ENCODE data around the gene GRK1. TPM values are rescaled to one million over a fixed set of nuclear protein-coding genes. Genes with fewer than 3 reads are reported as not detected.
"Not testable (repeated sequence)": the region's sequence is repeated elsewhere in the genome, so short reads cannot be mapped to it uniquely, and the experiment has no call there.

GRK1 gene
- total RNA-seq, 1 experiment from 2014 or later: not detected

DNA sequence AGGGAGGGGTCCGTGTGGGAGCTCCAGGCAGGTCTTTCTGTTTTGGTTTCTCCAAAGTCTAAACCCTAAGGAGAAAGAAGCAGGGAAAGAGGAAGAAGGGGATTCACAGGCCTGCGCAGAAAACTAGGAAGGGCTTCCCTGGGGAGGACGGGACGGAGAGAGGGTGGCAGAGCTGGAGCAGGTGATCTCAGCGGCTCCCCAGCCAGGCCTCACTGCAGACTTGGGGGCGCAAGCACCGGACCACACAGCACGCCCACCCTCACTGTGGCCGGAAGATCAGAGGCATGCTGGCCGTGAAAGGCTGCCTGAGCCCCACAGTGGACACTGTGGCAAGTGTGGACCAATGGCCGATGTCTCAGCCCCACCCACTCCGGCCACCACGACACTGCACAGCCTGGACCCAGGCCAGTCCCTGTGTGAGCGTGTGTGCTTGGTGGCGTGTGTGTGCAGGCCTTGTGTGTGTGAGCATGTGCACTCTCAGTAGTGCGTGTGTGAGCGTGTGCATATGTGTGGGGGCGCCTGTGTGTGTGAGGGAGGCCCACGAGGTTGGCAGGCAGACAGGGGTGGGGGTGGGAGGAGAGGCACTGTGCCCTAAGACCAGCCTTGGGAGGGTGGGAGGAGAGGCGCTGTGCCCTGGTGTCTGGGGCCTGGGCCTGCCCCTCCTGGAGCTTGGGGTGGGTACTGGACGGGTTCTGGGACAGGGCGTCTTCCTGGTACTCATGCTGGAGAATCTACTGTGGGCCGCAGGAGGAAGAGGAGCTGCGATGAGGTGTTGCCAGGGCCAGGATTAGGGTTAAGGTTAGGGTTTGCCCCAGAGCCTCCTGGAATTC, 76.6 kb downstream of the GRK1 start:
- no peak for DNase-seq (ENCODE audit: low spot score)

DNA sequence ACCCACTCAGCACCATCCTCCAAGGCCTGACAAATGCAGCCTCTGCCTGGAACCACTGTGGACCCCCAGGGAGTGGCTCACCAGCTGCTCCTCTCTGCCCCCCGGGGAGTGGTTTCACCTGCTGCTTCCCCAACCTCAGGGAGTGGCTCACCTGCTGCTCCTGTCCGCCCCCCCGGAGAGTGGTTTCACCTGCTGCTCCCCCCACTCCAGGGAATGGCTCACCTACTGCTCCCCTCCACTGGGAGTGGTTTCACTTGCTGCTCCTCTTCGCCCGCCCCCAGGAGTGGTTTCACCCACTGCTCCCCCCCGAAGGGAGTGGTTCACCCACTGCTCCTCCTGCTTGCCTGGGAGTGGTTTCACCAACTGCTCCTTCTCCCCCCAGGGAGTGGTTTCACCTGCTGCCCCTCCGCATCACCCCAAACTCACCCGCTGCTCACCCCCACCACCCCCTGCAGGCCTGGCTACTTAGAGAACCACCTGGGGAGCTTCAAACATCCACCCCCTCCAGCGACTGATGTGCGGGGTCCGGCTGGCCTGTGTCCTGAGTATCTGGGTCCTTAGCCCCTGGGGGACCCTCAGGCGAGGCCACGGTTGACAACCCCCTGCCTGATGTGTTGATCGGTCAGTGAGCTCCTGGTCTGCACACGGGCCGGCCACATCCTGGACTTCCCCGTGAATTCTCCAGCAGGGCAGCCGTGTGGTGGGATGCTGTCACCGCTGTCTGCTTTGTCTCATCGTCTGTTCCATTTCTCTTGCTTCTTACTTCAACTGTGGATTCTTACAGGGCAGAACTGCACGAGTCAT, 77.4 kb downstream of the GRK1 start:
- DNase-seq (ENCODE audit: low spot score): no peak

DNA sequence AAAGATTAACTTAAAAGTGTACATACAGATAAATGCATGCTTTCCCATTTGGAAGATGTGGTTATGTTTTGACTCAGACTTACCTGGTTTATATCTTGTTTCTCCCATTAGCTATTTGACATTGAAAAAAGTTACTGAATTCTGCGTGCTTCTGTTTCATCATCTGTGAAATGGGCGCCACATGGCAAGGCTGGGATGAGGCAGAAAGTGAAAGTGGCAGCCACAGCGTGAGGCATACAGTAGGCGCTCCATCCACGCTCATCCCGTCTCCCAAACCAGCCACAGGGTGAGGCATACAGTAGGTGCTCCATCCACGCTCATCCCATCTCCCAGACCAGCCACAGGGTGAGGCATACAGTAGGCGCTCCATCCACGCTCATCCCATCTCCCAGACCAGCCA, 78.0 kb downstream of the GRK1 start:
- DNase-seq (ENCODE audit: low spot score): no peak

- DNase-seq (ENCODE audit: low spot score): not testable (repeated sequence)
Observed at GRCh38 chr13:113745500-113746142, 78.6 kb downstream of the GRK1 start.

DNA sequence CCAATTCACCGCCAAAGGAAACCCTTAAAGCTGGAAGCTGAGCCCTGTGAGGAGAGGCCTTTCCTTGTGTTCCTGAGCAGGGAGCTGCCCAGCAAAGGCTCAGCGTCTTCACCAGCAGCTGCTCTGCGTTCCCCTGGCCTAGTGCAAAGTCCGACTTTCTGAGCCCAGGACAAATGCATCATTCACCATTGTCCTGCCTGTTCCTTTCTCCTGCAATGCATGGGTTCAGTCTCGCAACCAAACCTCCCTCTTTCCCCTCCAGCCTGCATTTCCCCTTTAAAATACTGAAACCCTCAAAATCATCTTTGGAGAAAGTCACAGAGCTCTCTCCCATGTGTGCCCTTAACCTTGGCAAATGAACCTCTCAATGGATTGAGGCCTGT, 79.1 kb downstream of the GRK1 start:
- DNase-seq (ENCODE audit: low spot score): no peak

GRCh38 chr13:113746671-113747070, 79.7 kb downstream of the GRK1 start:
- no peak for DNase-seq (ENCODE audit: low spot score)

- no peak for DNase-seq (ENCODE audit: low spot score)
Observed at GRCh38 chr13:113747291-113747833, 80.3 kb downstream of the GRK1 start.

DNA sequence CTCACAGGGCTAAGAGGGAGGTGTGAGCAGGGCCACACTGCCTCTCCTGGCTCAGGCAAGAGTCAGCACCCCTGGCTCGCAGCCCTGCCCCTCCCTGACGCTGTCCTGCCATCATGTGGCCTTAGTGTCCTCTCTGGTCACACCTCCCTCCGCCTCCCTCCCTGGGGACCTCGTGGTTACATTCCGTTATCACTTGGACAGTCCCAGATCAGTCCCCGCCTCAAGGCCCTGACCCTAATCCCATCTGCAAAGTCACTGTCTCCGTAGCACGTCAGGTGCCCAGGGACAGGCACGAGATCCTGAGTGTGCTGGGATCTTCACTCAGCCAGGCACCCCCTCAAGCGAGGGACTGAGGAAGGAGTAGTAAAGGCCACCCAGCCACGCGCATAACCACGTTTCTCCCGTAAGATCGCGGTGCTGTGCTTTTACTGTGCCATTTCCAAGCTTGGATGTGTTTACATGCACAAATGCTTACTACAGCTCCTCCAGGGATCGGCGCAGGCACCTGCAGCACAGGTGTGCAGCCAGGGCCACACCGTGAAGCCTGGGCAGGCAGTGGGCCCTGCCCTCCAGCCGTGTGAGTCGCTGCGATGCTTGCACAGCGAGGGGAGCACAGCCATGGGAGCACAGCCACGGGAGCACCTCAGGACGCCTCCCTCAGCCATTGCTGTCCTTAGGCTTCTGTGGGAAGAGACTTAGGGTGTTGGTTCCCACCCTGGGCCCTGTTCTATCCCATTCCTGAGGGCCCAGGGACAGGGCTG, 81.3 kb downstream of the GRK1 start:
- DNase-seq (ENCODE audit: low spot score): no peak

- no peak for DNase-seq (ENCODE audit: low spot score)
Observed at GRCh38 chr13:113748862-113749451, 81.9 kb downstream of the GRK1 start.

DNA sequence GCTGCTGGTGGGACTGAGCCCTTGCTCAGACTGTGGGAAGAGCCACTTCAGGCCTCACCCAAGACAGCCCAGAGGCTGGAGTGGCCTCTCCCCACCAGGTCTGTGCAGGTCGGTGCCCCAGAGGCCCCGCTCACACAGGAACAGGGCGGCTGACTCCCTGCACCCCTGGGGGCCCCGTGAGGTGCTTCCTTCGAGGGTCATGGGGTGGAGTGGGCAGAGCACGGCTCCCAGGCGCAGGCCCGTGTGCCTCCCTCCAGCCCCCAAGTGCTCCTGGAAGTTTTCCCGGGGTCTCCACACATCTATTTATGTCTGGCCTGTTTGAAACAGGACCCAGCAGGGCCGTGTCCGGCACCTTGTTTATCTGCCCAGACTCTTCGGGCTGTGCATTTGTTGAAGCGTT, 82.5 kb downstream of the GRK1 start:
- DNase-seq (ENCODE audit: low spot score): no peak

DNA sequence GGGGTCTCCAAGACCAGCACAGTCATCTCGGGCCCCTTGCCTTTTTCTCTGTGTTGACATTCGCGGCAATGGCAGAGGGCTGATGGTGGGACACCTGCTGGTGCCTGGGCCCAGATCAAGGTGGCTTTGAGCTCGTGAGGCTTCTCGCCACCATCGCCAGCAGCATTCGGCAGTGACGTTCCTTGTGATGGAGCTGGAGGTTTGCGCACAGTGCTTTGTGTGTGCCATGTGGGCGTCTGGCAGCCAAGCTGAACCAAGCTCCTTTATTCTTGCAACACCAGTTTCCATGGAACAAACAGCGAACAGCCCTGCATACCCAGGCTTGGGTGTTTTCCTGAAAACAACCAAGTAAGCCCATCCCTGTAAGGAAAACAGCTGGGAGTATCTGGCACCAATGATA, 82.9 kb downstream of the GRK1 start:
- DNase-seq (ENCODE audit: low spot score): no peak

DNA sequence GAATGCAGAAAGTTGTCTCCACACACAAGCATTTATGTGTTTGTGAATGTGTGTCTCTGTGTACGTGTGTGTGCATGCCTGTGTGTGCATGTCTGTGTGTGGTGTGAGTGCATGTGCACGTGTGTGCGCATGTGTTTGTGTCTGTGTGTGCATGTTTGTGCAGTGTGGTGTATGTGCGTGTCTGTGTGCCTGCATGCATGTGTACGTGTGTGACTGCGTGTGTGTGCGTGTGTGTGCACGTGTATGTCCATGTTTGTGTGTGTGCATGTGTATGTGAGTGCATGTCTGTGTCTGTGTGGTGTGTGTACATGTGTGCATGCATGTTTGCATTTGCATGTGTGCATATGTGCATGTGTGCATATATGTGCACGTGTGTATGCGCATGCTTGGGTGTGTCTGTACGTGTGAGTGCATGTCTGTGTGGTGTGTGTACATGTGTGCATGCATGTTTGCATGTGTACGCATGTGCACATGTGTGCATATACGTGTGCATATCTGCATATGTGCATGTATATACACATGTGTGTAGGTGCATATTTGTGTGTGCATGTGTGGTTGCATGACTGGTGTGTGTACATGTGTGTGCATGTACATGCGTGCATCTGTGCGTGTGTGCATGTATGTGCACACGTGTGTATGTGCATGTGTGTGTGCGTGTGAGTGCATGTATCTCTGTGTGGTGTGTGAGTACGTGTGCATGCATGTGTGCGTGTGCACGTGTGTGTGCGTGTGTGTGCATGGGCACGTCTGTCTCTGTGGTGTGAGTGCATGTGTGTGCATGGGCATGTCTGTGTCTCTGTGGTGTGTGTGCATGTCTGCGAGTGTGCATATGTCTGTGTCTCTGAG, 83.8 kb downstream of the GRK1 start:
- no peak for DNase-seq (ENCODE audit: low spot score)

GRCh38 chr13:113751491-113751890, 84.5 kb downstream of the GRK1 start:
- no peak for DNase-seq (ENCODE audit: low spot score)

DNA sequence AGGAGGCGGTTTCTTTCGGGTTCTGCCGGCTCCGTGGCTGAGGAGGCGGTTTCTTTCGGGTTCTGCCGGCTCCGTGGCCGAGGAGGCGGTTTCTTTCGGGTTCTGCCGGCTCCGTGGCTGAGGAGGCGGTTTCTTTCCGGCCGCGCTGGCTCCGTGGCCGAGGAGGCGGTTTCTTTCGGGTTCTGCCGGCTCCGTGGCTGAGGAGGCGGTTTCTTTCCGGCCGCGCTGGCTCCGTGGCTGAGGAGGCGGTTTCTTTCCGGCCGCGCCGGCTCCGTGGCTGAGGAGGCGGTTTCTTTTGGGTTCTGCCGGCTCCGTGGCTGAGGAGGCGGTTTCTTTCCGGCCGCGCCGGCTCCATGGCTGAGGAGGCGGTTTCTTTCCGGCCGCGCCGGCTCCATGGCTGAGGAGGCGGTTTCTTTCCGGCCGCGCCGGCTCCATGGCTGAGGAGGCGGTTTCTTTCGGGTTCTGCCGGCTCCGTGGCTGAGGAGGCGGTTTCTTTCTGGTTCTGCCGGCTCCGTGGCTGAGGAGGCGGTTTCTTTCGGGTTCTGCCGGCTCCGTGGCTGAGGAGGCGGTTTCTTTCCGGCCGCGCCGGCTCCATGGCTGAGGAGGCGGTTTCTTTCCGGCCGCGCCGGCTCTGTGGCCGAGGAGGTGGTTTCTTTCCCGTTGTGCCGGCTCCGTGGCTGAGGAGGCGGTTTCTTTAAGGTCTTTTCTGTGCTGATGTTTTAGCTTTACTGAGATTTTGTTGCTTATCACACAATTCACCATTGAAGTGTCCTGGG, 85.4 kb downstream of the GRK1 start:
- DNase-seq (ENCODE audit: low spot score): not testable (repeated sequence)

DNA sequence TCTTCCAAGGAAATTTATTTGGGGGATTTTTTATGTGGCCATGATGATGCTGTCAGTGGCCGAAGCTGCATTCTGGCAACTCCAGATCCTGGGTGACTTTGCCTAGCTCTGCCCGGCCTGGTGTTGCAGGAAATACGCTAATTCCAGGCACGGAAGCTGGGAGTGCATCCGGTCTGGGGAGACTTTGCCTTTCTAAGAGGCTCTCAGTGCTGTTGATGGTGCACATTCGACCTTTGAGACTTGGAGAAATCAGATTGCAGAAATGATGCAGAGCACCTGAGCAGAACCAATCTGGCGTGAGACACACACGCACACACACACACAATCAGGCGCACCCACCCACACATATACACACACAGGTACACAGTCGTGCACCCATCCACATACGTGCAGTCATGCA, 86.2 kb downstream of the GRK1 start:
- DNase-seq (ENCODE audit: low spot score): no peak

- DNase-seq (ENCODE audit: low spot score): no peak
Observed at GRCh38 chr13:113754242-113754641, 87.2 kb downstream of the GRK1 start.

DNA sequence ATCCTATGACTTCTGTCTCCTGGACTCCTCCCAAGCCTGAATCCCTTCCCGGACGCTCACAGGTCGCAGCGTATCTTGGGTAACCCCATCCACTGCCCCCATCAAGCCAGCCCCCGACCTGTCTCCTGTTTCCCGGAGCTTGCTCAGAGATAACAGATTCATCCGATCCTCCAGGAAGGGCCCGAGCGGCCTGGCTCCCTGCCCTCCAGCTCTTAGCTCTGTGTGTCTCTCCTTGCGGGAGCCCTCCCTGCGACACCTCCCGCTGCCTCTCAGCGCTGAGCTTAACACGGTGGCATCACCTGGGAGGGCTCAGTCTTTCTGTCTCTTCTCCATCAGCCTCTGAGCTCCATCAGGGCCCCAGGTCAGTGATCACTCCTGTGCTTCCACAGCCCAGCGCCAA, 87.7 kb downstream of the GRK1 start:
- no peak for DNase-seq (ENCODE audit: low spot score)

GRCh38 chr13:113756441-113757097, 89.5 kb downstream of the GRK1 start:
- no peak for DNase-seq (ENCODE audit: low spot score)
